Suppressor macrophage treated with lipopolysaccharide for 1 hour (primary cell): ENCODE results near the gene LHX2.
"Not testable (repeated sequence)": the region's sequence is repeated elsewhere in the genome, so short reads cannot be mapped to it uniquely, and the experiment has no call there.

Source experiments
- DNase-seq, 3 donors: peaks; one replicate each; pipeline ENCODE4 v3.0.0-alpha.2; 2020 to 2022

The LHX2 gene, protein sequence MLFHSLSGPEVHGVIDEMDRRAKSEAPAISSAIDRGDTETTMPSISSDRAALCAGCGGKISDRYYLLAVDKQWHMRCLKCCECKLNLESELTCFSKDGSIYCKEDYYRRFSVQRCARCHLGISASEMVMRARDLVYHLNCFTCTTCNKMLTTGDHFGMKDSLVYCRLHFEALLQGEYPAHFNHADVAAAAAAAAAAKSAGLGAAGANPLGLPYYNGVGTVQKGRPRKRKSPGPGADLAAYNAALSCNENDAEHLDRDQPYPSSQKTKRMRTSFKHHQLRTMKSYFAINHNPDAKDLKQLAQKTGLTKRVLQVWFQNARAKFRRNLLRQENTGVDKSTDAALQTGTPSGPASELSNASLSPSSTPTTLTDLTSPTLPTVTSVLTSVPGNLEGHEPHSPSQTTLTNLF

DNA sequence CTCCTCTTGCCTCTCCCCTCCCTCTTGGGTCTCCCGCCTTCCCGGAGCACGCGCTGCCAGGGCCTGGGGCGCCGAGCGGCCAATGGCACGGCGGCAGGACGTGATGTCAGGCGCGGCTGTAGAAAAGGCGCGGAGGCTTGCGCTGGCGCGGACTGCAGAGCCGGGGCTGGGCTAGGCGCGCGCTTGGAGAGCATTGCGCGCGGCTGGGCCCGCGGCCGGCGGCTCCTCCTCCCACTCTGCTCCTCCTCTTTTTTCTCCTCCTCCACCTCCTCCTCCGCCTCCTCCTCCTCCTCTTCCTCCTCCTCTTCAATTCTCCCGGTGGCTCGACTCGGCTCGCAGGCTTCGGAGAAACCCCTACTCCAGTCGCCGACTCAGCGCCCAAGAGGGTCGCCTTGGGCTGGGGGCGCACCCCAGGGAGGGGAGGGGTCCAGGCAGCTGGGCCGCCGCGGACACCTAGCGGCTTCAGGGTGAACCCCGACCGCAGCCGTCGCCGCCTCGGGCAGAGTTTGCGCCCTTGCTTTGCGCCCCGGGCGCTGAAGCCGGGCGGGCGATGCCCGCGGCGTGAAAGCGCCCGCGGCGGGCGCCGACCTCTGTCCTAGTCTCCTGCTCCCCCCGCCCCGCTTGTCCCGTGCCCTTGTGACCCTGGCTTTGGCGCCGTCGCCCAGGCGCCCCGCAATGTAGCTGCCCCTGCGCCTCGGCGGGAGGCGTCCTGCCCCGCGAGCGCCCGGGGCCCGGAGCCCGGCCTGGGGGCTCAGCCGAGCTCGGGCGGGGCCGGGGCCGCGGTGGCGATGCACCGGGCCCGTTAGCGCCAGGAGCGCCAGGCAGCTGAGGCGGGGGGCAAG is at the start of gene LHX2:
TSS of gene LHX2 (plus strand) at position 309 of the 842 bp plus-strand sequence. CDS start 581 bp downstream, outside the sequence.
- peak; percentile 81 to 90 (median 82) for DNase-seq

DNA sequence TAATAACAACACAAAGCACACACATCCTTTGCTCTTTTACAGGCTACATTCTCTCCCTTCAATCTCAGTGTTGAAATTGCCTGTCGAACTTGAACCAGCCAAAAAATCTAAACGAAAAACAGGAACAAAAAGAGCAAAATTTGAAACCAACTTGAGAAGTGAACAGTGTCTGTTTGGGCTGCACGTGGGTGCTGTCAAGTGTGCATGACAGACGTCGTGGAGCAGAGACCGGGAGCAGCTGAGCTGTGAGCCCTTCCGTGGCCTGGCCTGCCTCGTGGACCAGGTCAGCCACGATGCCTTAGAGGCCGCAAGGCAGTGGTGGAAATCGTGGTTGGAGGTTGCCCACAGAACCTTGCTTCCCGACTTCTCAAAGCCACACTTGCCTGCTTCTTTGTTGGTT is 46.8 kb upstream of the LHX2 start:
- DNase-seq, result peak; percentile 31 to 42 (median 35)

DNA sequence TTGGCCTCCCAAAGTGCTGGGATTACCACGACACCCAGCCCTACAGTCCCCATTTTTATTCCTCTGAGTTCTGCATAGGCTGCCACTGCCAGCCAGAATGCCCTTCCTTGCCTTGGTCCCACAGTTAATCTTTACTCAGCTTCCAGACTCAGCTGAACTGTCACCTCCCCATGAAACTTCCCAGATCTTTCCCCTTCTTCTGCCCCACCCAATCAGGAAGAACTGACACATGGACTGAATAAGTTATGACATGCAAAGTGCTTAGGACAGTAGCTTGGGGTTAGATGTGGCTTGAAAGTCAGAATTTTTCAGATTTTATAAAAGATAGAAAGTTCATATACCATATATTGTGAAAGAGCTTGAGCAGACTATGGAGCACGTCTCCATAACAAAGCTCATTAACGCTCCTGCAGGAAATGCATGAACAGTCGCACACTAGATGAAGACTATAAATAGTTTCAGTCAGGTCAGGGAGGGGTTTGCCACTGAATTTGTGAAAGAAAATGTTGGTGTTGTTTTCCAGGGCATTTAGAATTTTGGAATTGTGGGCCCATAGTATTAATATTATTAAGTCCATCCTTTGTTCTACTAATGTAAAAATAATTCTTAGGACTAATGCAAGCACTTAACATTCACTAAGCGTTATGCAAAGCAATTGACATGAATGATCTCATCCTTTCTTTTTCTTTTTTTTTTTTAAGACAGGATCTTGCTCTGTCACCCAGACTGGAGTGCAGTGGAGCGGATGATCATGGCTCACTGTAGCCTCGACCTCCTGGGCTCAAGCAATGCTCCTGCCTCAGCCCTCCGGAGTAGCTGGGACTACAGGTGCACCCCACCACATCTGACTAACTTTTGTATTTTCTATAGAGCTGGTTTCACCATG is 45.5 kb upstream of the LHX2 start:
- DNase-seq, result peak; percentile 37 to 50 (median 50)

DNA sequence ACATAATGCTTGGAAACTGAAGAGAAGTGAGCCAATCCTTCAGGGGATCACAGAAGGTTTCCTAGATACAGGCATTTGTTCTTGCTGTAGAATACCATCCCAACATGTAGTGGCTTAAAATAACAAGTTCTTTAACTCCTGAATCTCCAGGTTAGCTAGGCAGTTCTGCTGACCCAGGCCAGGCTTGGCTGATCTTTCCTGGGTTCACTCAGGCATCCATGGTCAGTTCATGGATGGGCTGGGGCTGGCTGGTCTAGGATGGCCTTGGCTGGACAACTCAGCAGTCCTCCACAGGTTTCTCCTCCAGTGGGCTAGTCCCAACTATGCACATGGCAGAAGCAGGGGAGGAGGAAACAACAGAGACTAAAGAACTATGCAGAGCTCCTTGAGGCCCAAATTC is 44.2 kb upstream of the LHX2 start:
- DNase-seq, result no peak

DNA sequence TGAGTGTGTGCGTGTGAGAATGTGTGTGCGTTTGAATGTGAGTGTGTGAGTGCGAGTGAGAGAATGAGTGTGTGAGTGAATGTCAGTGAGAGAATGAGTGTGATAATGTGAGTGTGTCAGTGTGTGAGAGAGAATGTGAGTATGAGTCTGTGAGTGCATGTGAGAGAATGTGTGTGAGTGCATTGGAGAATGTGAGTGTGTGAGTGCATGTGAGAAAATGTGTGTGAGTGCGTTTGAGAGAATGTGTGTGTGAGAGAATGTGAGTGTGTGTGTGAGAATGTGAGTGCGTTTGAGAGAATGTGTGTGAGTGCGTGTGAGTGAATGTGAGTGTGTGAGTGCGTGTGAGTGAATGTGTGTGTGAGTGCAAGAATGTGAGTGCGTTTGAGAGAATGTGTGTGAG is 39.0 kb upstream of the LHX2 start:
- DNase-seq, result no peak

DNA sequence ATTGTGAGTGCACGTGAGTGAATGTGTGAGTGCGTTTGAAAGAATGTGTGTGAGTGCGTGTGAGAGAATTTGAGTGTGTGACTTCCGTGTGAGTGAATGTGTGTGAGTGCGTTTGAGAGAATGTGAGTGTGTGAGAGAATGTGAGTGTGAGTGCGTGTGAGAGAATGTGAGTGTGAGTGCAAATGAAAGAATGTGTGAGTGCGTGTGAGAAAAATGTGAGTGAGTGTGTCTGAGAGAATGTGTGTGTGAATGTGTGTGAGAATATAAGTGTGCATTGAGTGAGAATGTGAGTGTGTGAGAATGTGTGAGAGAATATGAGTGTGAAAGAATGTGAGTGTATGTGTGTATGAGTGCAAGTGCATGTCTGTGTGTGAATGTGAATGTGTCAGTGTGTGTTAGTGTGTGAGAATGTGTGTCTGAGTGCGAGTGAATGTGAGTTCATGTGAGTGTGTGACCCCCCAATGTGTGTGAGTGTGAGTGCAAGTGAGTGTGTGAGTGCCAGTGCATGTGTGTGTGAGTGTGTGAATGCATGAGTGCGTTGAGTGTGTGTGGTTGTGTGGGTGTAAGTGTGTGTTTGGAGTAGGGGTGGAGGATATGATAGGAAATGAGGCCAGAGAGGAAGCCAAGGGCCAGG is 37.9 kb upstream of the LHX2 start:
- no peak for DNase-seq

DNA sequence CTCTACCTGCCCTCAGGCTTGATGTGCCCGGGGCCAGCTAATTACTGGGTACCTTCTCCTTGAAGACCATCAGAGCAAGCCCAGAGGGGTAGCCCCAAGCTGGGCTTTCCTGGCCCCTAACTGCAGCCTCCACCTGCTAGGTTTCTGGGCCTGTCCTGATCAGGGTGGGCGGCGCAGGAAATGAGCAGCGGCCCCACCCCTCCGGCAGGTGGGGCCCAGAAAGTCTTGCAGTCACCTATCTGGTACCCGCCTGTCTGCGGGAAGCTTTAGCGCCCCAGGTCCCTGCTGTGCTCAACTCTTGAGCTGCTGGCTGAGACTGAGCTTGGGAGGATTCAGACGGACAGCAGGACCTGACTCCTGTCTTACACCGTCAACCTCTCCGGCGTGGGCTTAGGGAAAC is 37.1 kb upstream of the LHX2 start:
- no peak for DNase-seq

DNA sequence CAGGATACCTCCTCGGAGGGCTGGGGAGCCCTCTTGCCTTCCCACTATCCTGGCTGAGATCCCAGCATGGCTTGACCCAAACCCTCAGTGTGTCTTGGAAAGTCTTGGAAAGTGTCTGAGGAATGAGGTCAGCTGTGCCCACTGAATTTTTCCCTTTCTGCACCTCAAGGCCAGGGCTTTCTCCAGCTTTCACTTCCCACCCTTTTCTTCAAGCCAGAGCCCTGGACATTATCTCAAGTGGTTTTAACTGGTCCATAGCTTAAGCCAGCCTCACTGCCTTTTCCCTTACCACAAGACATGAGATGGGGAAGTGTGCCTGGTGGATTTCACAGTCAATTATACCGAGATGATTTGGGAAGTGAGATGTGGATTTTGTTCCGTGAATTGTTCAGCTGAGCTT is 35.7 kb upstream of the LHX2 start:
- DNase-seq, result no peak

DNA sequence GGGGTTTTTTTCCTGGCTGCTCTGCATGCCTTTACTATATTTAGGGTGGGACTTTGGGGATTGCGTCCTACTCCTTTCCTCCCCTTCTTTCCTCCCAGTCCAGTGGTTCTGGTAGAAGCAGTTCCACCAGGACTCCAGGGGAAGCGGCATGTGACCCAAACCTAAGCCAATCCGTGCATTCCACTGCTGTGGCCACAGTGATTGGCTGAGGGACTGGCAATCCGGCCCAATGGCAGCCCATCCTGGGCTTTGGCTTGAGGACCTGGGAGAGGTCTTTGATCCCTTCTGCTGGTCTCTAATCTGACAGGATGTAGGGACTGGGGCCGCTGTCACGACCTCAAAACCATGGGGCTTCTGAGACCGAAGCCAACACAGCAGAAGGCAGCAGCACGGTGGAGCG is 35.0 kb upstream of the LHX2 start:
- not testable (repeated sequence) for DNase-seq

DNA sequence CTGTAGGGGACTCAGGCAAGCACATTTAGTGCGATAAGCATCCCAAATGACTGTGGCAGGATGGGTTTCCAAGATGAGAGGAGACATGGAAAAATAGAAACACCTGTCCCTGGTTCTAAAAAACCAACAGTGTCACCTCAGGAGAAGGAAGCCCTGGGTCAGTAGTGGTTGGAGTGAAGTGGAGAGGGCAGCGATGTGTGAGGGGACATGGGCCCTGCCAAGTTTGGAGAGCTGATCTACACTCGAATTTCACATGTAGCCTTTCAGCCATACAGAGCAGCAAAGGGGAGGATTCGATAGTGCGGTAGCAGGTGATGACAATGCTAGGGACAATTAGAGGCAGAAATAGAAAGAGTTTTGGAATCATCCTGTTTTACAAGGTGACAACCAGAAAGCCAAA is 32.6 kb upstream of the LHX2 start:
- no peak for DNase-seq

DNA sequence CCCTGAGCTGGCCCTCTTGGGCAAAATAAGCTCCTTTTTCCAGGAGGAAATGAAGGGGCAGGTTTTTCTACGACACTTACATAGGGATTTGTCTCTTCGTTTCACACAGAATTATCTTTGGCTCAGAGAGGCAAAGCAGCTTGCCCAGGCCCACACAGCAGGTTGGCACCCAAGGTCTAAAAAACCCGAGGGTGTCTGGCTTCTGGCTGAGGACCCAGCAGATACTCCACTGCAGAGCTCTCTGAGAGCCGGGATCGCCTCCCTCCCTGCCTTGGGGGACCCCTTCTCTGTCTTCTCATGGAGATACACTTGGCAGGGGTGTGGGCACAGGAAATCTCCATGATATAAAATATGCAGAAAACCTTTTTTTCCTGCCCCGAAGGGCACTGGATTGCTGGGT is 29.0 kb upstream of the LHX2 start:
- DNase-seq, result no peak

DNA sequence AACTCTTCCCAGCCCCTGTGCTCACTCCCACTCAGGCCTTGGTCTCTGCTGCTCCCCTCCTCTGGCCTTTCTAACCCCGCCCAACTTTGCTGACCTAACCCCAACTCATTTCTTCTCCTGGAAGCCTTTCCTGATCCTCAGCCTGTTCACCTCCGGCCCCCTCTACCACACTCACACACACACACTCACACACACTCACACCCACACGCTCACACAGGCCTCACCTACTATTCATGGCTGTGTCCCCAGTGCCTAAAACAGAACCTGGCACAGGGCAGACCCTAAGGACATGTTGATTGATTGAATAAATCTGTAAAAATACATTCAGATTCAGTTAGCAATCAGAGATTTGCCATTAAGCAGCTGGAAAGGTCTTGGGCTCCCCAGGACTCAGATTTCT is 28.5 kb upstream of the LHX2 start:
- DNase-seq, result no peak

DNA sequence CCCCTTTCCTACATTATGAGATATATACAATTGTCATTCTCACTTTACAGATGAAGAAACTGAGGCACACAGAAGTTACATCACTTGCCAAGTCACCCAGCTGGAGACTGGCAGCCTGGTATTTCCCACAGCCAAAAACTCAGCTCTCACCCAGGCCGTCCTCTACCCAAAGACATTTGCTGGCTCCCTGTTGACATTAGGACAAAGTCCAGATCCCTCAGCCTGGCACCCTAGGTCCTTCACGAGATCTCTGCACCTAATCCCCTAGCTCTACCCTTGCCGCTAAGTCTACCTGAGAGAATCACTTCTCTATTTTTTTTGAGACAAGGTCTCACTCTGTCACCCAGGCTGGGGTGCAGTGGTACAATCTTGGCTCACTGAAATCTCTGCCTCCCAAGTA is 26.8 kb upstream of the LHX2 start:
- DNase-seq, result no peak

DNA sequence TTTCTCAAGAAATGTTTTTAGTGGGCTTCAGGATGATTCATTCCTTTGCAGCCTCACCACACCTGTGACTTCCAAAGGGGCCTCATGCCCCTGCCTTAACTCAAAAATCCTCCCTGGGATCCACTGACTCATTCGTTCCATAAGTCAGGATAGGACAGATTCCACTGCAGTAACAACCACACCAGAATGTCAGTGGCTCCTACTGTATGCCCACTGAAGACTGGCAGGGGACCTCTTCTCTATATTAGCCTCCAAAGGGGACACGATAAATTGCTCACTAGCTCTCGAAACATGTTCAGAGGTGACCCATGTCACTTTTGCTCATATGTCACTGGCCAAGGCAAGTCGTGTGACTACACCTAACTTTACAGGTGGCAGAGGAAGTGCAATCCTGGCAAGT is 25.7 kb upstream of the LHX2 start:
- DNase-seq, result no peak

DNA sequence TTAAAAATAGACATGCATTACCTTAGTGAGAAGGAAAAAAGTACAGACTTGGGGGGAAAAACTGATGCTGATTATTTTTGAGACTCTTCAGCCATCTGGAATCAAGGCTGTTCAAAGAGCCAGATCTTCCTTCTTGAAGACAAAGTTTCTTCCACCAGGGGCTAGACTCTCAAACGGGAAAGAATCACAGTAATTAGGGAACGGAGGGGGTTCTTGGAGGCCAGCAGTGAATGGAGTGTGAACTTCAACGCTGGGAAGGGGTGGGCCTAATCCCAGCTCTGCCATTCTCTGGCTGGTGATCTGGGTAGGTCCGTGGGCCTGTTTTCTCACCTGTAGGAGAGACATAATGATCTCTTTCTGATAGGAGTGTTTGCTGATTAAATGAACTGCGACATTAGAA is 21.1 kb upstream of the LHX2 start:
- no peak for DNase-seq

DNA sequence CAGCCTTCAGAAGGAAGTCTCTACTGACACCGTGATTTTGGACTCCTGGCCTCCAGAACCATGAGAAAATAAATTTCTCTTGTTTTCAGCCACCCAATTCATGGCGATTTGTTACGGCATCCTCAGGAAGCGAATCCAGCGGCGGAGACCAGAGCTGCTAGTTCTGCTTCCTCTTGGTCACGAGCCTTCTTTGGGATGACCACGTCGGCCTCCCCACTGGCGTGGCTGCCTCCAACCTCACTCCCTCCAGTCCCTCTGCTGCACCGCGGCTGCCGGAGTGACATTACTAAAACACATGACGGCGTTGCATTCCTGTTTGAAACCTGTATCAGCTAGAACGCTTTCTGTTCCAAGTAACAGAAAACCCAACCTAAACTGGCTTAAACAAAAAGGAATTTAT is 18.9 kb upstream of the LHX2 start:
- not testable (repeated sequence) for DNase-seq

DNA sequence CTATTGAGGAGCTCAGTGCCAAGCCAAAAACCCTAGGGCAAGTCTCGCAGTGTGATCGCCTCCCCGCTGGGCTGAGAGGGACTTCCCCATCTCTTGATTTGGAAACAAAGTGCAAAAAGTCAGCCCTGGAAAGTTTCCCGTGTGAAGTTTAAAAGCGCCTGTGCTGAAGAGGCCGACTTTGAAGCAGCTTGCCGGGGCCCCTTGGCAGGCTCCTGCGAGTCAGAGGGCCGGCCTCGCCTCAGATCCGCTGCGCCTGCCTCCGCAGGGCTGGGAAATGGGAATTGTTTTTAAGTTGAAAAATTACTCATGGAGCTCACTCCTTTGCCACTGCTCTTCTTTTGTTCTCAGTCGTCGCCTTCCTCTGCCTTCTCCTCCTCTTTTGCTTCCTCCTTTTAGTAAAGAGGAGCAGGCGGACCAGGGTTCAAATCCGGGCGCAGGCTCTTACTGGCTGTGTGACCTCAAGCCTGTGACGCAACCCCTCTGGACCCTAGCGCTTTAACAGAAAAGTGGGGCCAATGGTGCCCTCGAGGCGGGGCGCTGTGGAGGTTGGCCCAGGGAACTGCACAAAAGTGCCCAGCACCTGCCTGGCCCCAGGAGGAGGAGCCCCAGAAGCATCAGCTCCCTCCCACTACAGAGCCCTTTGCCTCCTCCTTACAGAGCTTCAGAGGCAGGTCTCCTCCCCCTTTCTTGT is 14.7 kb upstream of the LHX2 start:
- DNase-seq, result peak; percentile 92 to 94 (median 94)

DNA sequence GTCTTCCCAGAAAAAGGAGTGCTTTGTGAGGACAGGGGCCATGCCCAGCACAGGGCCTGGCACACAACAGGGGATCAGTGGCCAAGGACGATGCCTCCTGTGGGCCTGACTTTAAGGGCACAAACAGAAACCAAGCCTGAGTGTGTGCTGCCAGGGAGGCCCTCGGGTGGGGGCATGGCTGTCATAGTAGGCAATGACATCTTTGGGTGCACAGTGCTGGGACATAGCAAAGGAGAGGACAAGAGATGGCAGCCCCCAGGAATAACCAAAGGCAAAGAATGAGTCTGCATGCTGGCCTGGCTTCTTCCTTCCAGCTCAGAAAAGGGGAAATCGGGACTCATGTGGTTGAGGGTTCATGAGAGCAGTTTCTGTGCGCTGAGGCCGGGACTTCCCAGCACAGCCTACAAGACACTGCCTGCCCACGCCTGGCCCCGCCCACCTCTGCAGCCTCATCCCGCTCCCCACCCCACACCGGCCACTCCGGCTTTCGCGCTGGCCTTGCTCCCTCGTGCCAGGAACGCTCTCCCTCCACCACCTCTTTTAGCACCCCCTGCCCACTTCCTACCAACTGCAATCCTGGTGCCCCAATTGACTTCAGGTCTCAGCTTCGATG is 13.8 kb upstream of the LHX2 start:
- peak; percentile 96 to 97 (median 97) for DNase-seq

DNA sequence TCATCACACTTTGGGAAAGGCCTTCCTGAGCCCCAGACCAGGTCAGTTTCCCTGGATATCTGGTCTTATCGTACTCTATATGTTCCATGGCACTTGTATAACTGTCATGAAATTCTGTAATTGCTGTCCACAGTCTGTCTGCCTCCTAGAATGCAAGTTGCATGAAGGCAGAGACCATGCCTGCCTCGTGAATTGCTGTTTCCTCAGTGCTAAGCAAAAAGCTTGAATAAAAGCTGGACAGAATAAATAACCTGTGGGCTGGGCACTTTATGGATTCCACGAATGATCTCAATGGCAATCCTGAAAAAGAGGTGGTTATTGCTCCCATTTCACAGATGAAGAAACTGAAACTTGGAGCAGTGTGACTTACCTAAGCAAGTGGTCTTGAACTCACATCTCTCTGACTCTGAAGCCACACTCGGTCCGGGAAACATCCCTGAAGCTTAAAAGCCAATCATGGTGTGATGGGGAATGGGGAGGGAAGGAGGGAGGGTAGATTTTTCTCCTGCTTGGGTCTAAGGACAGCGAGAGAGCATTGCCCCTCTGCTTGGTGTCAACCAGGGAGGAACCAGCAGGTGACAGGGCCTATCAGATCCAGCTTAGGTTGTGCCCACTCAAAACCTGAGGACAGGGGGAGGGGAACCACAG is 13.2 kb upstream of the LHX2 start:
- no peak for DNase-seq

DNA sequence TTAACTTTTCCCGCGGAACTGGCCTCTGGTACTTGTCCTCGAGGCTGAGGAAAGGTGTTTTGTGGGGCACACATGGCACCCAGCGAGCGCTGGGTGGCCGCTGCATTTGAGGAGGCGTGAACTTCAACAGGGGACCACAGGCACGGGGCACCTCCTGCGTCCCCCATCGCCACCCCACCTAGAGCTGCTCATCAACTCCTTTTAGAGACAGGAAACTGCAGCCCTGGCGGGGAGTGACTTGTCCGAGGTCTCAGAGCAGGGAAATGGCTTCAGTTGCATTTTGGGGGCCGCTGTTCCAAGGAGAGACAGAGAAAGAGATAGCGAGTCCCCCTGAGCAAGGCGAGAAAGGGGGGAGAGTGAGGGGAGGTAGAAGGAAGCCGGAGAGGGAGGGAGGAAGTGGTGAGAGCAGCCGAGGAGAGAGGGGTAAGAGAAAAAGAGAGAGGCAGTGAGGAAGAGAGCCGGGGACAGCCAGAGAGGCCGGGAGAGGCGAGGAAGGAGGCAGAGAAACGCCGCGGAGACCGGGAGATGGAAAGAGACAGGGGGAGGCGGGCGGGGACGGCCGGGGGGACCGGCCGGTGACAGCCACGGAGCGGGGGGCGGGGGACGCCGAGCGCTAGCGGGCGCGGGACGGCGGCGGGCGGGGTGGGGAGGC is 12.5 kb upstream of the LHX2 start:
- DNase-seq, result peak in 1 of 3 donors; percentile 54
